SK-N-SH treated with all-trans-retinoic acid at 6 μM for 48 hours (cell line): Measurements from ENCODE around the gene TROAP.

ENCODE experiments used
- ATAC-seq: fragments of 200-7000 bp; cut with Tn5 transposase; 3 replicates; pipeline ENCODE4 v1.9.1; 2020; ENCODE audit warnings: mild to moderate bottlenecking, moderate library complexity
- BACH2 ChIP-seq: fragments of 250-450 bp; sonication (Bioruptor Pico); IDR thresholded peaks from 2 replicates; pipeline ENCODE4 v1.9.0; 2021; ENCODE audit warnings: mild to moderate bottlenecking, borderline replicate concordance
- GLIS3 ChIP-seq: fragments of 250-450 bp; sonication (Bioruptor Pico); IDR thresholded peaks from 2 replicates; pipeline ENCODE4 v1.5.0; 2020; ENCODE audit warnings: mild to moderate bottlenecking, moderate library complexity
- ISL1 ChIP-seq: fragments of 250-450 bp; sonication (Bioruptor Pico); IDR thresholded peaks from 2 replicates; pipeline ENCODE4 v2.1.2; 2022; ENCODE audit warnings: mild to moderate bottlenecking, moderate library complexity
- OSR1 ChIP-seq: fragments of 250-450 bp; sonication (Bioruptor Pico); IDR thresholded peaks from 2 replicates; pipeline ENCODE4 v1.8.0; 2022; ENCODE audit warnings: moderate library complexity, mild to moderate bottlenecking, inconsistent platforms
- PPARA ChIP-seq: fragments of 250-450 bp; sonication (Bioruptor Pico); IDR thresholded peaks from 2 replicates; pipeline ENCODE4 v1.5.0; 2020; ENCODE audit warnings: mild to moderate bottlenecking, borderline replicate concordance
- RARB ChIP-seq: fragments of 250-450 bp; sonication (Bioruptor Pico); IDR thresholded peaks from 2 replicates; pipeline ENCODE4 v1.8.0; 2021; ENCODE audit warnings: mild to moderate bottlenecking, moderate library complexity
- SNAI2 ChIP-seq: fragments of 250-450 bp; sonication (Bioruptor Pico); IDR thresholded peaks from 2 replicates; pipeline ENCODE4 v1.5.0; 2020; ENCODE audit warnings: mild to moderate bottlenecking, moderate library complexity
- TCF4 ChIP-seq: fragments of 250-450 bp; sonication (Bioruptor Pico); IDR thresholded peaks from 2 replicates; pipeline ENCODE4 v1.8.0; 2021; ENCODE audit warnings: mild to moderate bottlenecking, moderate library complexity, borderline replicate concordance
- TOX ChIP-seq: fragments of 250-450 bp; sonication (Bioruptor Pico); IDR thresholded peaks from 2 replicates; pipeline ENCODE4 v1.8.0; 2021; ENCODE audit warnings: mild to moderate bottlenecking, moderate library complexity, borderline replicate concordance
- ZC3H10 ChIP-seq: fragments of 250-450 bp; sonication (Bioruptor Pico); IDR thresholded peaks from 2 replicates; pipeline ENCODE4 v1.5.1; 2021; ENCODE audit warnings: mild to moderate bottlenecking, moderate library complexity
- ZNF565 ChIP-seq: fragments of 450-650 bp; formaldehyde crosslinking; conservative IDR thresholded peaks from 2 replicates; pipeline ENCODE4 v1.5.0; 2020; ENCODE audit warnings: low read depth, mild to moderate bottlenecking, moderate library complexity
- ZNF70 ChIP-seq: fragments of 450-650 bp; formaldehyde crosslinking; IDR thresholded peaks from 2 replicates; pipeline ENCODE4 v1.5.0; 2020; ENCODE audit warnings: mild to moderate bottlenecking, moderate library complexity
- ZNF8 ChIP-seq: fragments of 450-650 bp; formaldehyde crosslinking; IDR thresholded peaks from 2 replicates; pipeline ENCODE4 v1.5.0; 2020; ENCODE audit warnings: mild to moderate bottlenecking, moderate library complexity
- TF ChIP-seq, protein P1 (sequence below): fragments of 250-450 bp; sonication (Bioruptor Pico); IDR thresholded peaks from 2 replicates; pipeline ENCODE4 v1.5.1; 2021; ENCODE audit warnings: mild to moderate bottlenecking, moderate library complexity
- TF ChIP-seq, protein P2 (sequence below): fragments of 250-450 bp; sonication (Bioruptor Pico); IDR thresholded peaks from 2 replicates; pipeline ENCODE4 v1.8.0; 2020; ENCODE audit warnings: mild to moderate bottlenecking, moderate library complexity, borderline replicate concordance
- TF ChIP-seq, protein P3 (sequence below): fragments of 250-450 bp; sonication (Bioruptor Pico); IDR thresholded peaks from 2 replicates; pipeline ENCODE4 v1.5.1; 2020; ENCODE audit warnings: low read depth, mild to moderate bottlenecking, moderate library complexity
- TF ChIP-seq, protein P4 (sequence below): fragments of 250-450 bp; sonication (Bioruptor Pico); IDR thresholded peaks from 2 replicates; pipeline ENCODE4 v1.8.0; 2021; ENCODE audit warnings: low read depth, mild to moderate bottlenecking, moderate library complexity, borderline replicate concordance
- TF ChIP-seq, protein P5 (sequence below): fragments of 250-450 bp; sonication (Bioruptor Pico); IDR thresholded peaks from 2 replicates; pipeline ENCODE4 v1.5.0; 2020; ENCODE audit warnings: mild to moderate bottlenecking, moderate library complexity

Gene TROAP

DNA sequence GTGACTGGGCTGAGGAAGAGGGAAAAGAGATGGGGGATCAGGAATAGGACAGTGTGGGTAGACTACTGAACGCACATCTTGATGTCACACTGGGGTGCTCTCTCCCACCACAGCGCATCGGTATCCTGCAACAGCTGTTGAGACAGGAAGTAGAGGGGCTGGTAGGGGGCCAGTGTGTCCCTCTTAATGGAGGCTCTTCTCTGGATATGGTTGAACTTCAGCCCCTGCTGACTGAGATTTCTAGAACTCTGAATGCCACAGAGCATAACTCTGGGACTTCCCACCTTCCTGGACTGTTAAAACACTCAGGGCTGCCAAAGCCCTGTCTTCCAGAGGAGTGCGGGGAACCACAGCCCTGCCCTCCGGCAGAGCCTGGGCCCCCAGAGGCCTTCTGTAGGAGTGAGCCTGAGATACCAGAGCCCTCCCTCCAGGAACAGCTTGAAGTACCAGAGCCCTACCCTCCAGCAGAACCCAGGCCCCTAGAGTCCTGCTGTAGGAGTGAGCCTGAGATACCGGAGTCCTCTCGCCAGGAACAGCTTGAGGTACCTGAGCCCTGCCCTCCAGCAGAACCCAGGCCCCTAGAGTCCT is 7.1 kb downstream of the TROAP start (continued):
- TF ChIP-seq, protein P1, sequence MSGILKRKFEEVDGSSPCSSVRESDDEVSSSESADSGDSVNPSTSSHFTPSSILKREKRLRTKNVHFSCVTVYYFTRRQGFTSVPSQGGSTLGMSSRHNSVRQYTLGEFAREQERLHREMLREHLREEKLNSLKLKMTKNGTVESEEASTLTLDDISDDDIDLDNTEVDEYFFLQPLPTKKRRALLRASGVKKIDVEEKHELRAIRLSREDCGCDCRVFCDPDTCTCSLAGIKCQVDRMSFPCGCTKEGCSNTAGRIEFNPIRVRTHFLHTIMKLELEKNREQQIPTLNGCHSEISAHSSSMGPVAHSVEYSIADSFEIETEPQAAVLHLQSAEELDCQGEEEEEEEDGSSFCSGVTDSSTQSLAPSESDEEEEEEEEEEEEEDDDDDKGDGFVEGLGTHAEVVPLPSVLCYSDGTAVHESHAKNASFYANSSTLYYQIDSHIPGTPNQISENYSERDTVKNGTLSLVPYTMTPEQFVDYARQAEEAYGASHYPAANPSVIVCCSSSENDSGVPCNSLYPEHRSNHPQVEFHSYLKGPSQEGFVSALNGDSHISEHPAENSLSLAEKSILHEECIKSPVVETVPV (CRISPR knock-in tag) = no peak
- TF ChIP-seq GLIS3 (CRISPR knock-in tag) = no peak
- no peak for TF ChIP-seq TOX (CRISPR knock-in tag)
- TF ChIP-seq ZC3H10 (CRISPR knock-in tag) = no peak
- TF ChIP-seq, all 23 proteins: peak for 0

DNA sequence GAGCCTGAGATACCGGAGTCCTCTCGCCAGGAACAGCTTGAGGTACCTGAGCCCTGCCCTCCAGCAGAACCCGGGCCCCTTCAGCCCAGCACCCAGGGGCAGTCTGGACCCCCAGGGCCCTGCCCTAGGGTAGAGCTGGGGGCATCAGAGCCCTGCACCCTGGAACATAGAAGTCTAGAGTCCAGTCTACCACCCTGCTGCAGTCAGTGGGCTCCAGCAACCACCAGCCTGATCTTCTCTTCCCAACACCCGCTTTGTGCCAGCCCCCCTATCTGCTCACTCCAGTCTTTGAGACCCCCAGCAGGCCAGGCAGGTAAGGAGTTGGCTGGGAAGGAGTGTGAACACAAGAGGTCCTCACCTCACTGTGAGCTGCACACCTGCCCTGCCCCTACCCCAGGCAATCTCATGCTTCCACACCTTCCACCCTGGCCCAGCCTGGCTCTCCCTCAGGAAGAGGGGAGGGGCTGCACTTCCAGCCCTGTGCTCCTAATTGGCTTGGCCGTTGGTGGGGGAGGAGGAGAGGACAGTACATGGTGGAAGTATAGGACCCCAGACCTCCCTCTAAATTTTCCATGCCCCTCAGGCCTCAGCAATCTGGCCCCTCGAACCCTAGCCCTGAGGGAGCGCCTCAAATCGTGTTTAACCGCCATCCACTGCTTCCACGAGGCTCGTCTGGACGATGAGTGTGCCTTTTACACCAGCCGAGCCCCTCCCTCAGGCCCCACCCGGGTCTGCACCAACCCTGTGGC is 7.8 kb downstream of the TROAP start:
- ATAC-seq = no peak; the same call in 2 of the 3 replicates
- TF ChIP-seq ZNF8 (CRISPR knock-in tag) (no peak), ISL1 (no peak), RARB (CRISPR knock-in tag) (no peak), GLIS3 (CRISPR knock-in tag) (no peak), TOX (CRISPR knock-in tag) (no peak), SNAI2 (CRISPR knock-in tag) (no peak), OSR1 (CRISPR knock-in tag) (no peak), TCF4 (CRISPR knock-in tag) (no peak), BACH2 (CRISPR knock-in tag) (no peak), ZC3H10 (CRISPR knock-in tag) (no peak), ZNF70 (no peak), PPARA (CRISPR knock-in tag) (no peak), ZNF565 (CRISPR knock-in tag) (no peak)
- TF ChIP-seq, protein P2, sequence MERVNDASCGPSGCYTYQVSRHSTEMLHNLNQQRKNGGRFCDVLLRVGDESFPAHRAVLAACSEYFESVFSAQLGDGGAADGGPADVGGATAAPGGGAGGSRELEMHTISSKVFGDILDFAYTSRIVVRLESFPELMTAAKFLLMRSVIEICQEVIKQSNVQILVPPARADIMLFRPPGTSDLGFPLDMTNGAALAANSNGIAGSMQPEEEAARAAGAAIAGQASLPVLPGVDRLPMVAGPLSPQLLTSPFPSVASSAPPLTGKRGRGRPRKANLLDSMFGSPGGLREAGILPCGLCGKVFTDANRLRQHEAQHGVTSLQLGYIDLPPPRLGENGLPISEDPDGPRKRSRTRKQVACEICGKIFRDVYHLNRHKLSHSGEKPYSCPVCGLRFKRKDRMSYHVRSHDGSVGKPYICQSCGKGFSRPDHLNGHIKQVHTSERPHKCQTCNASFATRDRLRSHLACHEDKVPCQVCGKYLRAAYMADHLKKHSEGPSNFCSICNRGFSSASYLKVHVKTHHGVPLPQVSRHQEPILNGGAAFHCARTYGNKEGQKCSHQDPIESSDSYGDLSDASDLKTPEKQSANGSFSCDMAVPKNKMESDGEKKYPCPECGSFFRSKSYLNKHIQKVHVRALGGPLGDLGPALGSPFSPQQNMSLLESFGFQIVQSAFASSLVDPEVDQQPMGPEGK (CRISPR knock-in tag) = no peak
- TF ChIP-seq, protein P3, sequence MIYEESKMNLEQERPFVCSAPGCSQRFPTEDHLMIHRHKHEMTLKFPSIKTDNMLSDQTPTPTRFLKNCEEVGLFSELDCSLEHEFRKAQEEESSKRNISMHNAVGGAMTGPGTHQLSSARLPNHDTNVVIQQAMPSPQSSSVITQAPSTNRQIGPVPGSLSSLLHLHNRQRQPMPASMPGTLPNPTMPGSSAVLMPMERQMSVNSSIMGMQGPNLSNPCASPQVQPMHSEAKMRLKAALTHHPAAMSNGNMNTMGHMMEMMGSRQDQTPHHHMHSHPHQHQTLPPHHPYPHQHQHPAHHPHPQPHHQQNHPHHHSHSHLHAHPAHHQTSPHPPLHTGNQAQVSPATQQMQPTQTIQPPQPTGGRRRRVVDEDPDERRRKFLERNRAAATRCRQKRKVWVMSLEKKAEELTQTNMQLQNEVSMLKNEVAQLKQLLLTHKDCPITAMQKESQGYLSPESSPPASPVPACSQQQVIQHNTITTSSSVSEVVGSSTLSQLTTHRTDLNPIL = no peak
- TF ChIP-seq, protein P4, sequence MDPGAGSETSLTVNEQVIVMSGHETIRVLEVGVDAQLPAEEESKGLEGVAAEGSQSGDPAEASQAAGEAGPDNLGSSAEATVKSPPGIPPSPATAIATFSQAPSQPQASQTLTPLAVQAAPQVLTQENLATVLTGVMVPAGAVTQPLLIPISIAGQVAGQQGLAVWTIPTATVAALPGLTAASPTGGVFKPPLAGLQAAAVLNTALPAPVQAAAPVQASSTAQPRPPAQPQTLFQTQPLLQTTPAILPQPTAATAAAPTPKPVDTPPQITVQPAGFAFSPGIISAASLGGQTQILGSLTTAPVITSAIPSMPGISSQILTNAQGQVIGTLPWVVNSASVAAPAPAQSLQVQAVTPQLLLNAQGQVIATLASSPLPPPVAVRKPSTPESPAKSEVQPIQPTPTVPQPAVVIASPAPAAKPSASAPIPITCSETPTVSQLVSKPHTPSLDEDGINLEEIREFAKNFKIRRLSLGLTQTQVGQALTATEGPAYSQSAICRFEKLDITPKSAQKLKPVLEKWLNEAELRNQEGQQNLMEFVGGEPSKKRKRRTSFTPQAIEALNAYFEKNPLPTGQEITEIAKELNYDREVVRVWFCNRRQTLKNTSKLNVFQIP (CRISPR knock-in tag) = no peak
- TF ChIP-seq, protein P5, sequence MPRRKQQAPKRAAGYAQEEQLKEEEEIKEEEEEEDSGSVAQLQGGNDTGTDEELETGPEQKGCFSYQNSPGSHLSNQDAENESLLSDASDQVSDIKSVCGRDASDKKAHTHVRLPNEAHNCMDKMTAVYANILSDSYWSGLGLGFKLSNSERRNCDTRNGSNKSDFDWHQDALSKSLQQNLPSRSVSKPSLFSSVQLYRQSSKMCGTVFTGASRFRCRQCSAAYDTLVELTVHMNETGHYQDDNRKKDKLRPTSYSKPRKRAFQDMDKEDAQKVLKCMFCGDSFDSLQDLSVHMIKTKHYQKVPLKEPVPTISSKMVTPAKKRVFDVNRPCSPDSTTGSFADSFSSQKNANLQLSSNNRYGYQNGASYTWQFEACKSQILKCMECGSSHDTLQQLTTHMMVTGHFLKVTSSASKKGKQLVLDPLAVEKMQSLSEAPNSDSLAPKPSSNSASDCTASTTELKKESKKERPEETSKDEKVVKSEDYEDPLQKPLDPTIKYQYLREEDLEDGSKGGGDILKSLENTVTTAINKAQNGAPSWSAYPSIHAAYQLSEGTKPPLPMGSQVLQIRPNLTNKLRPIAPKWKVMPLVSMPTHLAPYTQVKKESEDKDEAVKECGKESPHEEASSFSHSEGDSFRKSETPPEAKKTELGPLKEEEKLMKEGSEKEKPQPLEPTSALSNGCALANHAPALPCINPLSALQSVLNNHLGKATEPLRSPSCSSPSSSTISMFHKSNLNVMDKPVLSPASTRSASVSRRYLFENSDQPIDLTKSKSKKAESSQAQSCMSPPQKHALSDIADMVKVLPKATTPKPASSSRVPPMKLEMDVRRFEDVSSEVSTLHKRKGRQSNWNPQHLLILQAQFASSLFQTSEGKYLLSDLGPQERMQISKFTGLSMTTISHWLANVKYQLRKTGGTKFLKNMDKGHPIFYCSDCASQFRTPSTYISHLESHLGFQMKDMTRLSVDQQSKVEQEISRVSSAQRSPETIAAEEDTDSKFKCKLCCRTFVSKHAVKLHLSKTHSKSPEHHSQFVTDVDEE (CRISPR knock-in tag) = no peak
- TF ChIP-seq, protein P1 (CRISPR knock-in tag) = no peak
- TF ChIP-seq, all 23 proteins: peak for 0
